NB4 (cell line): ENCODE measurements around the gene MYT1.

Experiments
- CTCF ChIP-seq: IDR thresholded peaks from one replicate; pipeline ENCODE4 v1.5.1; 2012; ENCODE audit warnings: low read depth, low read length
- MYC ChIP-seq: IDR thresholded peaks from 2 replicates; pipeline ENCODE4 v1.6.1; 2011; ENCODE audit warnings: low read depth, low read length
- POLR2A ChIP-seq: IDR thresholded peaks from 2 replicates; pipeline ENCODE4 v1.6.1; 2011; ENCODE audit warnings: mild to moderate bottlenecking; ENCODE audit not compliant: insufficient read length; ENCODE audit errors: extremely low read depth

GRCh38 chr20:64244870-64245603 lies 80.8 kb downstream of the MYT1 start:
- TF ChIP-seq CTCF = no peak
- TF ChIP-seq MYC = no peak
- TF ChIP-seq POLR2A = no peak
